ENCODE measurements around the gene ADRM1.

- TF ChIP-seq CTCF (conservative IDR thresholded peaks at IDR 0.05; ENCODE audit: low read depth, low read length) (no peak), RFX5 (IDR thresholded peaks at IDR 0.05; ENCODE audit: low read depth, low read length) (no peak), RCOR1 (IDR thresholded peaks at IDR 0.05; ENCODE audit: insufficient replicate concordance, low read length) (no peak), MAZ (IDR thresholded peaks at IDR 0.05; ENCODE audit: borderline replicate concordance, low read depth, low read length) (no peak), POLR2A (IDR thresholded peaks at IDR 0.05; ENCODE audit: low read depth, low read length) (no peak), BHLHE40 (IDR thresholded peaks at IDR 0.05; ENCODE audit: low read depth, low read length) (no peak), USF2 (IDR thresholded peaks at IDR 0.05; ENCODE audit: low read depth, low read length) (no peak), MXI1 (IDR thresholded peaks at IDR 0.05; ENCODE audit: borderline replicate concordance, low read depth, low read length) (no peak), CEBPB (IDR thresholded peaks at IDR 0.05; ENCODE audit: low read depth, low read length) (no peak), NFE2L2 (IDR thresholded peaks at IDR 0.05; ENCODE audit: low read depth, low read length) (no peak)
These were observed 32.7 kb downstream of the ADRM1 start for GRCh38 chr20:62335532-62335931.
